ENCODE results near the gene AQP7.
"Not testable (repeated sequence)": the region's sequence is repeated elsewhere in the genome, so short reads cannot be mapped to it uniquely, and the experiment has no call there.

Gene AQP7

GRCh38 chr9:33402371-33402770 lies at the start of gene AQP7:
TSS of gene AQP7 (minus strand) at chr9:33402568. CDS start at chr9:33401262, 1,306 bp downstream.
- not testable (repeated sequence) for DNase-seq (ENCODE audit: low read depth)

- DNase-seq (ENCODE audit: low read depth), result no peak
Measured at GRCh38 chr9:33450621-33451146, 48.3 kb upstream of the AQP7 start.

DNA sequence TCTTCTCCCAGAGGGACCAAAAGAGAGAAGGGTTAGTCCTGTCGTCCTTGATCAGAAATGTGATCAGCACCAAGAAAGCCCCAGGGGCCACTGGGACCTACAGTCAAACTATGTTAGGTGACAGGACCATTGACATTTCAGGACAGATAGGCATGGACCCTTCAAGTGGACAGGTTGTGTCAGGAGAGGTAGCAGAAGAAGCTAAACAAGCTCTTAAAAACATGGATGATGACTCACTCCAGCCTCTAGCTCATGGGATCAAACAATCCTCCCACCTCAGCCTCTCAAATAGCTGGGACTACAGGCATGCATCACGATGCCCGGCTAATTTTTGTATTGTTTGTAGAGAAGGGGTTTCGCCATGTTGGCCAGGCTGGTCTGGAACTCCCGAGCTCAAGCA lies 47.3 kb upstream of the AQP7 start:
- DNase-seq (ENCODE audit: low read depth), result no peak

GRCh38 chr9:33447799-33448553 lies 45.6 kb upstream of the AQP7 start:
- no peak for DNase-seq (ENCODE audit: low read depth)

DNA sequence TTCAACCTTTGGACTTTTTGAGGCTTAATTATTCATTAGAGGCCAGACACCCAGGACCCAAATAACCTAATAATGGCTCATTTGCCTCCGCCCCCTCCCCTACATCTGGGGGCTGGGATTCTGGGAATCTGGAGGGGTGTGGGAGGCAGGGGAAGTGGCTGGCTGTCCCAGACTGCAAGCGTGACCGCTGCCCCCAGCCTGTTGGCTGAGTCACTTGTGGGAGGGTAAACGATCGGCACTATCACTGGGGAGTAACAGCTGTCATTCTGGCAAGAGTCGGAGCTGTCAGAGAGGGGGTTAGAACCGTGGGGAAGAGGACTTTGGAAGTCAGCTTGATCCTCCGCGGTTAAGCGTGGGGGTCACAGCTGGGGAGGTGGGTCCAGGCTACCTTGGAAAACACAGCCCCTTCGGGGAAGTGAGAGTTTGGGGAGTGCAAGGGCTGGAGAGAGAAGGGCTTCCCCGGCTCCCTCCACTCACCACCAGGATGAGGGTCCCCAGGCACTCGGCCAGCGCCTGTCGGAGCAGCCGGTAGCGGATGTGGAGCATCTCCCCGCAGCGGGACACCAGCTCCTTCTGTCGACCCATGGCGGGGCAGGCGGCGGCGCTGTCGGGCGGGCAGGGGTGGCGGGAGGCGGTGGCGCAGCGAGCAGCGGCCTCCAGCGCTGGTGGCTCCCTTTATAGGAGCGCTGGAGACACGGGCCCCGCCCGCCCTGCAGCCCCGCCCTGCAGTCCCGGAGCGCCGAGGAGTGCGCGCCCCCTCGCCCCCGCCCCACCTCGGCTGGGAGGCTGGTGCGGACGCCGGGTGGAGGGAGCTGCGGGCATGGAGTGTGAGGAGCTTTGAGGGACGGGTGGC lies 44.8 kb upstream of the AQP7 start, which contains the start of gene AQP3:
Gene AQP3, minus strand, starts transcription at position 648 of the 853 bp plus-strand sequence. Its CDS starts 63 bp downstream, at position 585.
- DNase-seq (ENCODE audit: low read depth), result peak; percentile 70

DNA sequence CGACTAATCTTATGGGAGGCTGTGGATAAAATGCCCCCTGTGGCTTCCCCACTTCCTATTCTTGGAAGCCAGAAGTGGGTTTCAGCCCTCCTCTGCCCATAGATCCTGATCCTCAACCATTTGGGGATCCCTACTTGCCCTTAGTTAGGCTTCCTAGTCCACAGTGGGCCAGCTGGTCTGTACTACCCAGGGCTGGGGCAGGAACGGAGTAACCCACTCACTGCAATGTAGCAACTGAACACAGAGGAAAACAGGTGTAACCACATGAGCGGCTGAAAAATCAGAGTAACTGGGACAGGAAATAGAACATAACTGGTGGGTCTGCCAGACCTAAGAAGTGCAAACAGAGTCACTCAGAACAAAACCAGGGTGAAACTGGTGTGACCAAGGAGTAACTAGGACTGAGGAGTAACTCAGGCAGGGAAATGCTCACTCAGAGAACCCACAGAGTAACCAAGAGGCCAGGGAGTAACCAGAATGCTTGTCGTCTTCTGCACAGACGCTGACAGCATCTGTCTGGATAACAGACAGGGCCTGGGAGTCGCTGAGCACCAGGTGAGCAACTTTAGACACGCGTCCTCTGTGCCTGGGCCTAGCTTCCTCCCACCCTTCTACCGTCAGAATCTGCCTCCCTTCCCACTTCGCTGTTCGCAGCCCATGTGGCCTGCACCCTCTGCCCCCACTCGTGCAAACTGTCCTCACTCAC lies 44.0 kb upstream of the AQP7 start:
- no peak for DNase-seq (ENCODE audit: low read depth)

DNA sequence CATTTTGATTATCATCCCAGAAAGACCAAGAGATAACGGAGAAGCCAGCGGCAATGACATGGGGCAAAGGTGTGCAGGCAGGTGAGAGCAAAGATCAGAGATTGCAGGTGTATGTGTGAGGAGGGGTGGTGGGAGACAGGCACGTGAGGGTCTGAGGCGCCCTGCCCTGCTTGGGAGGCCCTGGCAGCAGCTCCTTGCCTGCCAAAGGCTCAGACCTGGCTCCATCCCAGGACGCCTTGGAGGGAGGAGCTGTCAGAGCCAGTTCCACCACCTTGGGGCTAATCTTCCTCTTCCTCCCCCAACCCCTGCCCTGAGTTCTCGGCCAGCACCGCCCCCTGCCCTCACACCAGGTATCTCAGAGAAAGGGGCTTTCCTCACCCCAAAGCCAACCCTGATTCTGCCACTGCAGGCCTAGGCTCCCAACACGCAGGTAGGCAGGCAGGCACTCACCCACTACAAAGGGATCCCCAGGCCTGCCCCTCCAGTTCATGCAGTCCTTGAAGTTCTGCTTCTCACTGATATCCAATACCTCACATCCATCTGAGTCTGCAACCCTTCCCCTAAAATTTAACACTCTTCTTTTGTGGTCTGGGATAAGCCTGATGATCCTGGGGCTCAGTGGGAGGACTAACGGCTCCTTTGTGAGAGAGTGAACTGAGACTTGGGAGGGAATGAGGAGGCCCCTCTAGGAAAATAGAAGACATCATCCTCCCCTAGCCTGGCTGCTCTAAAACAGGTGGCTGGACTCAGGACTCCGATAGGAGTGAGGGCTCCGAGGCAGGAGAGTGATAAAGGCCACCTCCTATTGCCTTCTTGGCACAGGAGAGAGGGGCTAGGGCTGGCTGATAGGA lies 43.2 kb upstream of the AQP7 start:
- no peak for DNase-seq (ENCODE audit: low read depth)

DNA sequence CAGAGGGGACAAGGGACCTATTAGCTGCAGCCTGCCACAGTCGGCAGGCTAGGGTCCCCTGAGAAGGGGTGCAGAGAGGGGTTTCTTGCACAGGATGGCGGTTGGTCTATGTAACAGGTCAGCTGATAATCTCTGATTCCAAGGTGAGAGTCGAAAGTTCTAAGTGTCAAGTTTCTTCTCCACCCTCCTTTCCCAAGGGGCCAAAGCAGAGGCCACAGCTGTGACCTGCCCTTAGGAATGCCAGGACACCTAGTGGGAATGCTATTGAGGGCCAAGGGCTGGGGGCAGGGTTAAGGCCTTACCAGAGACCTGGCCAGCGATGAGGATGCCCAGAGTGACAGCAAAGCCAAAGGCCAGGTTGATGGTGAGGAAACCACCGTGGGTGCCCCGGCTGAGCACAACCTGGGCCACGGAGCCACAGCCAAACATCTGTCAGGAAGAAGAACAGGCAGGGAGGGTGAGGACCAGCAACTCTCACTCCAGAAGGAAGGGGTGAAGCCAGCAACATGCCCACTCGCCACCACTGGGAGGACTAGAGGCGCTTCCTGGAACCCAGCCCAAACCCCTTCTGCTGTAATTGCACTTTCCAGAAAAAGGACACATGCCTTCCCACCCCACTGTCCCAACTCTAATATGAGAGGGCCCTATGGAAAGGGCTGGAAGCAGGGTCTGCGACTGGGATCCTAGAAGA lies 41.2 kb upstream of the AQP7 start:
- DNase-seq (ENCODE audit: low read depth), result no peak

DNA sequence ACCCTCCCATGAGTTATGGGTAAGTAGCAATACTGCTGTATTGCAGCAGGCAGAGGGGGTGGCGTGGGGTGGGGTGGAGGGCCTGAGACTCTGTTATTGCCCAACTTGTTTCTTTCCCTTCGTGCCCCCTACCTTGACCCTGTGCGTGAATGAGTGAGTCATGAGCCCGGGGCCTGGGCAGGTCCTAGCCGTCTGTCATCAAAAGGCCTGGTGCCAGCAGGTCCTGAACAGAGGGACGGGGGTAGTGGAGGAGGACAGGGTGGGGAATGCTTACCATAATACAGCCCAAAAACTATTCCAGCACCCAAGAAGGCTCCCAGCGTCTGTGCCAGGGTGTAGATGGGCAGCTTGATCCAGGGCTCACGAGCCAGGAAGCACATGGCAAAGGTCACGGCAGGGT lies 40.7 kb upstream of the AQP7 start:
- DNase-seq (ENCODE audit: low read depth), result peak; percentile 22

DNA sequence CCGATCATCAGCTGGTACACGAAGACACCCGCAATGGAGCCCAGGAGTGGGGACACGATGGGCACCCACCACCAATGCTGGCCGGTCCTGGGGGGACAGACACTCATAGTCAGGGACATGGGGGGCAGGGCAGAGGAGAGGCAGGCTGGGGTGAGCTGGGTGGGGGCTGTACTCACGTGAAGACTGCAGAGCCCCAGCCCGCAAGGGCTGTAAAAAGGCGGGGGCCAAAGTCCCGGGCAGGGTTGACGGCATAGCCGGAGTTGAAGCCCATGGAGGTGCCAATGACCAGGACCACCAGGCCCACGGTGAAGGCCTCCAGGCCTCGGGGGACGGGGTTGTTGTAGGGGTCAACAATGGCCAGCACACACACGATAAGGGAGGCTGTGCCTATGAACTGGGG lies 39.8 kb upstream of the AQP7 start:
- DNase-seq (ENCODE audit: low read depth), result no peak

GRCh38 chr9:33440609-33441008 lies 38.2 kb upstream of the AQP7 start:
- DNase-seq (ENCODE audit: low read depth), result no peak

DNA sequence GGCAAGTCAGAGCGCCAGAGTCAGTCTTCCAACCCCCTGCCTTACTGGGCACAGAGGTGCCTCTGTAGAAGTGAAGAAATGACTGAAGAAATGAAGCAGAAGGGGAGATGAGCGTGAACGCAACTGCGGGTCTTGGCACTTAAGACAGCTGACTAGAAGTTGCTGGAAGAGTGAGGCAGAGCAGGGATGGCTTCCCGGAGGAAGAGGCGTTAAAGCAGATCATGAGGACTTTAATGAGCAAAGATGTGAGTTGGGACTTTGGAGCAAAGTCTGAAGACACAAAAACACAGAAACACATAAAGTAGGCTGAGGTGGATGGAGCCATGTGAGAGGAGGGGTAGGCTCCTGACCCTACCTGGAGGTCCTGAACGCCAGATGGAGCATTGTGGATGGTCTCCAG lies 37.8 kb upstream of the AQP7 start:
- DNase-seq (ENCODE audit: low read depth), result no peak

DNA sequence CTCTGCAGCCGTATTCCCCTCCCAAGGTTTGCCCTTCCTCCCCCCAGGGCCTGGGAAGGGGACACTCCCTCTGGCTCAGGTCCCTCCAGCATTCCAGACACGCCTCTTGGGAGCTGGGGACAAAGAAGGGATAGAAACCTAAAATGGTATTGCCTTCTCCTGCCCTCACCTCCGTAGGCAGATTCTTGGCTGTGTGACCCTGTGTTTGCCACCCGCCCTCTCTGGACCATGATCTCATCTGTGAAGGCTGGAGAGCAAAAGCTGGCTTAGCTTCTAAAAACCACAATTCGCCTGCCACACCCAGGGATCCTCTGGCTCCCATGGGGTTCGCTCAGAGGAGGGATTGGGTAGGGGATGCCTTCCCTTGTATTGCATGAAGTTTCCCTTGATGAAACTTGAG lies 37.4 kb upstream of the AQP7 start:
- DNase-seq (ENCODE audit: low read depth), result no peak

DNA sequence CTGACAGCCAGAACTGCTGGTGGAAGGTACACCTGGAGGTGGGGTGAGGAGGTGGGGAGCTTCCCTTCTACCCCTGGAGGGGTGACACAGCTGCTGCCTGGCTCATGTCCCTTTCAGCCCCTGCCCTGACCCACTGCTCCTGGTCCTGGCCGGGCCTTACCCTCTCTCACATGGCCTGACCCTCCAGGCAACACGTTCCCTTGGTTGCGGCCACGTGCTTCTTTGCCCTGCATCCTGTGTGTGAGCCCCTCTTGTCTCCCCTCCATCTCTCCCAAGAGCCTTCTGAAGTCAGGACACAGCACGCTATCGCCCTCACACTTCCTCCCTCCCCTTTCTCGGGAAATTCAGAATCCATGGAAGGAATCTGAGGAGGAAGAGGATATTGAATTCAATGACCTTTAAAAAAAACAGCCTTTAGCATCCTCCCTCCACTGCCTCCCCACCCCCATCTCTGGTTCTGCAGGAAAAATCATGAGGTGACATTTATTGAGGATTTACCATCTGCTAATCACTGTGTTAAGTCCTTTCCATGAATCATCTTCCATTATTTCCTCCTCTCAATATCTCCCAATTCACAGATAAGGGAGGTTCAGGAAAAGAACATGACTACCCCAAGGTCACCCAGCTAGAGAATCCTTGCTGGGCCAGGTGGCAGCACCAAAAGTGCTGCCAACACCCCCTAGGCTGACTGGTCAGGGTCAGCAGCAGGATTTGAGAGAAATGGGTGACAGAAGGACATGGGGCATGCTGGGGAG lies 36.7 kb upstream of the AQP7 start:
- DNase-seq (ENCODE audit: low read depth), result no peak

- no peak for DNase-seq (ENCODE audit: low read depth)
Measured at GRCh38 chr9:33437898-33438297, 35.5 kb upstream of the AQP7 start.

GRCh38 chr9:33437205-33437604 lies 34.8 kb upstream of the AQP7 start:
- no peak for DNase-seq (ENCODE audit: low read depth)

- DNase-seq (ENCODE audit: low read depth), result no peak
Measured at GRCh38 chr9:33436445-33436844, 34.1 kb upstream of the AQP7 start.

- no peak for DNase-seq (ENCODE audit: low read depth)
Measured at GRCh38 chr9:33435821-33436277, 33.5 kb upstream of the AQP7 start.

- no peak for DNase-seq (ENCODE audit: low read depth)
Measured at GRCh38 chr9:33434317-33435105, 32.1 kb upstream of the AQP7 start.
